ENCODE results near the gene ARCN1. TPM values are rescaled to one million over a fixed set of nuclear protein-coding genes. Genes with fewer than 3 reads are reported as not detected.
"Not testable (repeated sequence)": the region's sequence is repeated elsewhere in the genome, so short reads cannot be mapped to it uniquely, and the experiment has no call there.

ARCN1 gene
- total and polyA plus RNA-seq, 2 donors (not counting 1 experiment from before 2014, with no cell fraction given) = 42.9 to 83.2 TPM

- TF ChIP-seq EZH2 (IDR thresholded peaks at IDR 0.05; ENCODE audit: borderline replicate concordance, insufficient read depth, low read depth, low read length, poor library complexity, severe bottlenecking) (no peak), CTCF (IDR thresholded peaks at IDR 0.05) (no peak)
- 67% methylated on average over 1 of the region's 3 CpGs for WGBS (ENCODE audit: insufficient coverage)
- Histone ChIP-seq H3K9me3 (ENCODE audit: control extremely low read depth in 1 of 3, control insufficient read depth in 2 of 3, insufficient read depth in 1 of 3, low read length in 2 of 3) (no peaks in the 10 kb centered on the region), H3K27ac (ENCODE audit: low read length in 2 of 2) (no peak overlapping the region), H3K4me3 (ENCODE audit: control extremely low read depth in 1 of 5, extremely low read depth in 1 of 5, insufficient read depth in 1 of 5, low read depth in 2 of 5, low read length in 4 of 5) (no peak overlapping the region), H3K4me2 (replicated peaks; ENCODE audit: low read depth, low read length, poor library complexity, severe bottlenecking) (no peak overlapping the region), H2AFZ (ENCODE audit: insufficient read depth, low read depth, low read length, poor library complexity, severe bottlenecking) (no peak overlapping the region), H3K36me3 (replicated peaks in 1 of 2; ENCODE audit: control extremely low read depth in 1 of 2, control insufficient read depth in 1 of 2, extremely low read depth in 1 of 2, insufficient read depth in 2 of 2, low read length in 1 of 2) (peaks cover 6 to 35% of the 10 kb centered on the region in 2 experiments), H3K4me1 (ENCODE audit: control insufficient read depth in 2 of 2, insufficient read depth in 2 of 2, low read length in 2 of 2) (no peaks in the 10 kb centered on the region), H3K27me3 (replicated peaks in 1 of 4; ENCODE audit: control extremely low read depth in 1 of 4, control insufficient read depth in 3 of 4, insufficient read depth in 4 of 4, low read length in 3 of 4) (no peaks in the 10 kb centered on the region), H3K9ac (ENCODE audit: low read length) (no peak overlapping the region), H3K79me2 (ENCODE audit: control insufficient read depth, insufficient read depth, low read length) (no peaks in the 10 kb centered on the region), H4K20me1 (ENCODE audit: control insufficient read depth, insufficient read depth, low read length, poor library complexity, severe bottlenecking) (no peaks in the 10 kb centered on the region)
- ChIA-PET CTCF (interaction anchor here (0.6 kb wide), 1 partner anchor 176 kb away, joined by 4 read pairs; no protein-coding TSS in a partner anchor), POLR2A (no interaction called here)
- Mint-ChIP-seq H3K4me1 (peaks cover 4% of the 10 kb centered on the region), H3K27ac (no peak overlapping the region), H3K27me3 (no peaks in the 10 kb centered on the region), H3K4me3 (no peak overlapping the region), H3K9me3 (ENCODE audit: insufficient read depth) (no peaks in the 10 kb centered on the region)
- DNase-seq (no peak), ATAC-seq (ENCODE audit: low read depth) (no peak)
- intact Hi-C loops (cut with micrococcal nuclease) = no loop called here
These were observed 30.1 kb downstream of the ARCN1 start for GRCh38 chr11:118602331-118602730.

GRCh38 chr11:118603709-118604108 is 31.5 kb downstream of the ARCN1 start:
- peaks cover 6 to 24% of the 10 kb centered on the region in 2 experiments for H3K36me3 ChIP-seq (replicated peaks in 1 of 2; ENCODE audit: control extremely low read depth in 1 of 2, control insufficient read depth in 1 of 2, extremely low read depth in 1 of 2, insufficient read depth in 2 of 2, low read length in 1 of 2)
- H3K27me3 ChIP-seq (replicated peaks in 1 of 4; ENCODE audit: control extremely low read depth in 1 of 4, control insufficient read depth in 3 of 4, insufficient read depth in 4 of 4, low read length in 3 of 4); H3K27me3 Mint-ChIP-seq; H3K79me2 ChIP-seq (ENCODE audit: control insufficient read depth, insufficient read depth, low read length); H3K9me3 ChIP-seq (ENCODE audit: control extremely low read depth in 1 of 3, control insufficient read depth in 2 of 3, insufficient read depth in 1 of 3, low read length in 2 of 3); H2AFZ ChIP-seq (ENCODE audit: insufficient read depth, low read depth, low read length, poor library complexity, severe bottlenecking); POLR2A ChIA-PET; H3K4me2 ChIP-seq (replicated peaks; ENCODE audit: low read depth, low read length, poor library complexity, severe bottlenecking); DNase-seq; H4K20me1 ChIP-seq (ENCODE audit: control insufficient read depth, insufficient read depth, low read length, poor library complexity, severe bottlenecking); H3K27ac ChIP-seq (ENCODE audit: low read length in 2 of 2); H3K27ac Mint-ChIP-seq; H3K9ac ChIP-seq (ENCODE audit: low read length); H3K9me3 Mint-ChIP-seq (ENCODE audit: insufficient read depth); intact Hi-C loops (cut with micrococcal nuclease); H3K4me3 Mint-ChIP-seq; ATAC-seq (ENCODE audit: low read depth); H3K4me1 Mint-ChIP-seq; H3K4me3 ChIP-seq (ENCODE audit: control extremely low read depth in 1 of 5, extremely low read depth in 1 of 5, insufficient read depth in 1 of 5, low read depth in 2 of 5, low read length in 4 of 5): not testable (repeated sequence)
- peaks cover 3 to 13% of the 10 kb centered on the region in 2 donors for H3K4me1 ChIP-seq (ENCODE audit: control insufficient read depth in 2 of 2, insufficient read depth in 2 of 2, low read length in 2 of 2)
- 97% methylated on average over 4 of the region's 8 CpGs for WGBS (ENCODE audit: insufficient coverage)
- CTCF ChIA-PET = interaction anchor here (1.3 kb wide), 1 partner anchor 10 kb away, joined by 5 read pairs; no protein-coding TSS in a partner anchor

All from B cell (primary cell).